HFF-Myc (cell line): Measurements from ENCODE around the gene TRIM47.
"Not testable (repeated sequence)": the region's sequence is repeated elsewhere in the genome, so short reads cannot be mapped to it uniquely, and the experiment has no call there.

Source experiments
- DNase-seq: peaks from one replicate; pipeline ENCODE4 v3.0.0-alpha.2; 2011; ENCODE audit warnings: low read depth; ENCODE audit errors: extremely low read depth
- H3K4me3 ChIP-seq: replicated peaks from 2 replicates; pipeline ENCODE4 v1.5.1; 2011; ENCODE audit warnings: low read depth, mild to moderate bottlenecking, control low read depth, low read length
- TF ChIP-seq, protein P1 (sequence below): IDR thresholded peaks from 2 replicates; pipeline ENCODE4 v1.5.1; 2012; ENCODE audit warnings: mild to moderate bottlenecking, low read depth, low read length, control low read depth; ENCODE audit errors: missing control alignments

TRIM47 gene

DNA sequence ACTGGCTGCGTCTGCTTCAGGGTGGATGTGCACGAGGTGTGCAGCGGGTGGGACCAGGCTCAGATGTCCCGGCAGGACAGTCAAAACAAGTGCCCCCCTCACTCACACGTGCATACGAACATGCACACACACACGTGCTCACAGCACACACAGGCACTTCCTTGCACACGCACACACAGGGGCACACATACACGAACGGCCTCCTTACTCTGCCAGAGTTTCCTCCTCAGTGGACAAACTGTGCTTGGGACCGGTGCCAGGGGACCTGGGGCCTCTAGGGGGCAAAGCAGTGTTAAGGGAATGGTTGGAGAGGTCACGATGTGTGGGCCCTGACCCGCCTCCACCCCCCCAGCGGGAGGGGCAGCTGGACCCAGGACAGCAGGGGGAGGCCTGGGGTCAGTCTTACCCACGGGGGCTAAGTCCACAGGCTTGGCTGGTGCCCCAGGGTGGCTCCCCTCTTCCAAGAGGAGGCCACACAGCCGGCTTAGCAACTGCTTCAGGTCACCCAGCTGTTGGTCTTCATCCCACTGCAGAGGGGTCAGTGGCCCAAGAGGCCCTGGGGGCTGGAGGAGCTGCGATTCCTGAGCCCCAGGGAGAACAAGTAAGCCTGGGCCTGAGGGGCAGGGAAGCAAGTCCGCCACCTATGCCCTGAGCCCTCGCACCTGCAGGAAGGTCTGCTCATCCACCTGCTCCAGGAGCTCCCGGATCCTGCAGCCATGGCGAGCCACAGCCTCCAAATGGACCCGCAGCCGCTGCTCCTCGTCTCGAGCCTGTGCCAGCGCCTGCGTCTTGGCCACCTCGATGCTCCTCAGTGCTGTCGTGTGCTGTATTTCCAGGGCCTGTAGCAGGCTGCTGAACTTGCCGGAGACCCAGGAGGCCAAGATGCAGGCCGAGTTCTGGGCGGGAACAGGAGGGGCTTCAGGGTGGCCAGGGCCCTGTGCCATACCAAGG, 13.5 kb upstream of the TRIM47 start:
- H3K4me3 ChIP-seq = no peak overlapping the region
- TF ChIP-seq, protein P1, sequence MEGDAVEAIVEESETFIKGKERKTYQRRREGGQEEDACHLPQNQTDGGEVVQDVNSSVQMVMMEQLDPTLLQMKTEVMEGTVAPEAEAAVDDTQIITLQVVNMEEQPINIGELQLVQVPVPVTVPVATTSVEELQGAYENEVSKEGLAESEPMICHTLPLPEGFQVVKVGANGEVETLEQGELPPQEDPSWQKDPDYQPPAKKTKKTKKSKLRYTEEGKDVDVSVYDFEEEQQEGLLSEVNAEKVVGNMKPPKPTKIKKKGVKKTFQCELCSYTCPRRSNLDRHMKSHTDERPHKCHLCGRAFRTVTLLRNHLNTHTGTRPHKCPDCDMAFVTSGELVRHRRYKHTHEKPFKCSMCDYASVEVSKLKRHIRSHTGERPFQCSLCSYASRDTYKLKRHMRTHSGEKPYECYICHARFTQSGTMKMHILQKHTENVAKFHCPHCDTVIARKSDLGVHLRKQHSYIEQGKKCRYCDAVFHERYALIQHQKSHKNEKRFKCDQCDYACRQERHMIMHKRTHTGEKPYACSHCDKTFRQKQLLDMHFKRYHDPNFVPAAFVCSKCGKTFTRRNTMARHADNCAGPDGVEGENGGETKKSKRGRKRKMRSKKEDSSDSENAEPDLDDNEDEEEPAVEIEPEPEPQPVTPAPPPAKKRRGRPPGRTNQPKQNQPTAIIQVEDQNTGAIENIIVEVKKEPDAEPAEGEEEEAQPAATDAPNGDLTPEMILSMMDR = no peak
- no peak for DNase-seq

DNA sequence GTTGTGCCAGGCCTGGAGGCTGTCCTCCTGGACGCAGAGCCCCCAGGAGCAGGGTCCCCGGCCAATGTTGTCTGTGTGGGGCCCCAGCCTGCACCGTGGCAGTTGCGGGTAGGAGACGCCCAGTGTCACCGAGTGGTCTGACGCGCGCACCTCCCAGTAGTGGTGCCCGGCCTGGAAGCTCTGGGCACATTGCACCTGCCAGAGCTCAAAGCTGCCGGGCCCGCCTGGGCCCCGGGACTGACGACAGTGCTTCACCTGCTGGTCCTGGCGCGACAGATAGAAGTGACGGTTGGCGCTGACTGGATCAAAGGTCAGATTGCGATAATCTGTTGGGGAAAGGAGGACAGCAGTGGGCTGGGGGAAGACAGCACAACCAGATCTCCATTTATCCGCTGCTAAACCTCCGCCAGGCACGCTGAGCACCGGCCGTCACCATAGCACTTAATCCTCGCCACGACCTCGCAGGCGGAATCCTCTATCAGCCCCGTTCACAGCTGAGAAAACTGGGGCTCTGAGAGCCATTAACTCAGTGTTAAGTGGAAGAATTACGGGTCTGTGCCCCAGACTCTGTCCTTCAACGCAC, 12.7 kb upstream of the TRIM47 start:
- no peak for DNase-seq
- H3K4me3 ChIP-seq = no peak overlapping the region
- TF ChIP-seq, protein P1 = no peak

DNA sequence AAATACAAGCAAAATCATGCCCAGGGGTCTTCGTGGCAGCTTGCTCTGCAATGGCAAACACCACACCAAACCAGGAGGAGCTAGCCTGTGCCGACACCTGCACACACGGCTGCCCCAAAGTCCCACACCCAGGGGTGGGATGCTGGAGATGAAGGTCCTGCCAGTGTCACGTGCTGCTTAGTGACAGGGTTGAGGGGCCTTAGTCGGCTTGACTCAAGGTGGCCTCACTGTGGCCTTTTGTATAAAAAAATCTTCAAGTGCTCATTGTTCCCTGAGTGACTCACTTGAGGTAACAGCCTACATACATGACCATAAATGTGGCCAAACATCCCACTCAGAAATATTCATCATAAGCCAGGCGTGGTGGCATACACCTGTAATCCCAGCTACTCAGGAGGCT, 11.1 kb upstream of the TRIM47 start:
- H3K4me3 ChIP-seq = no peak overlapping the region
- DNase-seq = no peak
- TF ChIP-seq, protein P1 = no peak

DNA sequence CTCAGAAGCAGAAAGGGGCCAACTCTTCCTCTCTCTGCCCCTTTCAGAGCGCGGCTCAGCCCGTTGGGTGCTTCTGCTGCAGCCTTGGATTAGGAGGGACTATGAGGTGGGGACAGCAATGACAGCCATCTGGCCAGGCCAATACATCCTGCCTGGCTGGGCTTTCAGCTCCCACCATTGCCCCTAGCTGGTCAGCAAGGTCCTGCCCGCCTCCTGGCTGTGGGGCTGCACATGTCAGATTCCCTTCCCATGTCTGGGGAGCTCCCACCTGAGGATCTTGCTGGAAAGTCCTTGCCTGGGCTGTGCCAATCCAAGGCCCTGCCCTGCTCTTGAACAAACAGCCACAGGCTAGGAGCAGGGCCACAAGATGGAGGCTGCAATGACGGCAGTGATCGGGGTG, 10.1 kb upstream of the TRIM47 start:
- TF ChIP-seq, protein P1 = no peak

DNA sequence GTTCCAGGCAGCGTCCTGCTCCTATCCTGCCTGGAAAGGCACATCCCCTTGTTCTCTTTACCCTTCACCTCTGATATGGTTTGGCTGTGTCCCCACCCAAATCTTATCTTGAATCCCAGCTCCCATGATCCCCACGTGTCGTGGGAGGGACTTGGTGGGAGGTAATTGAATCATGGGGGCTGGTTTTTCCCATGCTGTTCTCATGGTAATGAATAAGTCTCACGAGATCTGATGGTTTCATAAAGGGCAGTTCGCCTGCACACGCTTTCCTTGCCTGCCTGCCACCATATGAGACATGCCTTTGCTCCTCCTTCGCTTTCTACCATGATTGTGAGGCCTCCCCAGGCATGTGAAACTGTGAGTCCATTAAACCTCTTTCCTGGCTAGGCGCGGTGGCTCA, 7.5 kb upstream of the TRIM47 start:
- H3K4me3 ChIP-seq, DNase-seq: not testable (repeated sequence)

More for the DNA sequence above, 10.1 kb upstream of the TRIM47 start:
- H3K4me3 ChIP-seq = no peak overlapping the region
- DNase-seq = no peak

DNA sequence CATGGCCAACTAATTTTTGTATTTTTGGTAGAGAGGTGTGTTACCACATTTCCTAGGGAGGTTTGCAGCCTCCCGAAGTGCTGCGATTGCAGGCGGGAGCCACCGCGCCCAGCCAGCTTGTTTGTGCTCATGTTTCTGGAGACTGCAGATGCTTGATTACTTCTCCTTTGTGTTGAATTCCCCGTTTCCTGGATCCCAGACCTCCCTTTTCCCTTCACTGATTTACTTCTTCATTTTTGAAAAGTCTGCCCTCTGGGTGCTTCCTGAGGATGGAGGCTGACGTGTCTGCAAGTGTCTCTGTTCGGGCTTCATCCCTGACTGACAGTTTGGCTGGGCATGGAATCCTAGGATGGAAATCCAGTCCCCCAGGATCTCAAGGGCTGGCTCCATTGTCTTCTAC, 7.0 kb upstream of the TRIM47 start:
- TF ChIP-seq, protein P1 = no peak
- H3K4me3 ChIP-seq = no peak overlapping the region
- no peak for DNase-seq

DNA sequence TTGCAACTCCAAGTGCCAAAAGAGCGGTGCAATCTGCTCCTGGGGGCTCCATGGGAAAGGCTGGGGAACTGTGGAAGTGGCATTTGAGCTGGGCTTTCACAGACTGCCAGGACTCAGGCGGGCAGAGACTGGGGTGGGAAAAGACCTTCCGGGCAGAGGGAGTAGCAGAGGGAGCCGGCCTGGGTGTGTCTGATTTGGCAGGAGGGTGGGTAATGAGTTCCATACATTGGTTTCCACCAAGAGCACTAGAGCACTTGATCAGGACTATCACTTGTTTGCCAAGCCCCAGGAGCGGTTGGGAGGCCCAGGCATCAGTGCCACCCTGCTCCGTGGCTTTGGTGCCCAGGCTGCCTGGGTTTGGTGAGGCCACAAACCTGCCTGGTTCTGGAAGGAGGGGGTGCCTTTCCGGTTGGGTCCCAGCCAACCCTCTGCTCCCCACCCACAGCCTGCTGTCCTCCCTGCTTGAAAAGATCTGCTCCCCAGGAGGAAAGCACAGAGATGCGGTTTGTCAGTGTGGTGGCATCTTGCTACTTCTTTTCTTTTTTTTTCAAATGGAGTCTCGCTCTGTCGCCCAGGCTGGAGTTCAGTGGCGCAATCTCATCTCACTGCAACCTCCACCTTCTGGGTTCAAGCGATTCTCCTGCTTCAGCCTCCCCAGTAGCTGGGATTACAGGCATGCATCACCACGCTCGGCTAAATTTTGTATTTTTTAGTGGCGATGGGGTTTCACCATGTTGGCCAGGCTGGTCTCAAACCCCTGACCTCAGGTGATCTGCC, 3.5 kb upstream of the TRIM47 start:
- no peak for DNase-seq
- TF ChIP-seq, protein P1 = no peak
- no peak overlapping the region for H3K4me3 ChIP-seq
